Measurements from ENCODE around the gene RAB40AL.
"Not testable (repeated sequence)": the region's sequence is repeated elsewhere in the genome, so short reads cannot be mapped to it uniquely, and the experiment has no call there.

The RAB40AL gene, protein sequence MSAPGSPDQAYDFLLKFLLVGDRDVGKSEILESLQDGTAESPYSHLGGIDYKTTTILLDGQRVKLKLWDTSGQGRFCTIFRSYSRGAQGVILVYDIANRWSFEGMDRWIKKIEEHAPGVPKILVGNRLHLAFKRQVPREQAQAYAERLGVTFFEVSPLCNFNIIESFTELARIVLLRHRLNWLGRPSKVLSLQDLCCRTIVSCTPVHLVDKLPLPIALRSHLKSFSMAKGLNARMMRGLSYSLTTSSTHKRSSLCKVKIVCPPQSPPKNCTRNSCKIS

GRCh38 chrX:102936972-102937371 is at the start of gene RAB40AL:
Gene RAB40AL, plus strand, starts transcription at chrX:102937272. Its CDS starts 47 bp downstream, at chrX:102937319.
- FAIRE-seq: not testable (repeated sequence)

GRCh38 chrX:102887687-102888086 is 49.4 kb upstream of the RAB40AL start:
- FAIRE-seq: no peak

DNA sequence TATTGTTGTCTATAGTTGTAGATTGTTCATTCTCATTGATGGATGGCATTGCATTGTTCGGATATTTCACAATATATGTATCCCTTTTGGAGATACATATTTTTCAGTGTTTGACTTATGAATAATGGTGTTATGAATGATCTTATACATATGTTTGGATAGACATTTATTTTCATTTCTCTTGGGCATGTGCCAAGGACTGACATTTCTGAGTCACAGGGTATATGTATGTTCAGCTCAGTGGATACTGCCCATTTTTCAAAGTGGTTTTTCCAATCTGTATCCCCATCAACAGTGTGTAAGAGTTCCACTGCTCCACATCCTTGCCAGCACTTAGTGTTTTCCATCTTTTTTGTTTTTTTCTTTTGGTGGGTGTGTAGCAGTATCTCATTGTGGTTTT is 45.0 kb upstream of the RAB40AL start:
- FAIRE-seq: no peak

GRCh38 chrX:102899940-102900916 is 36.8 kb upstream of the RAB40AL start:
- no peak for FAIRE-seq

DNA sequence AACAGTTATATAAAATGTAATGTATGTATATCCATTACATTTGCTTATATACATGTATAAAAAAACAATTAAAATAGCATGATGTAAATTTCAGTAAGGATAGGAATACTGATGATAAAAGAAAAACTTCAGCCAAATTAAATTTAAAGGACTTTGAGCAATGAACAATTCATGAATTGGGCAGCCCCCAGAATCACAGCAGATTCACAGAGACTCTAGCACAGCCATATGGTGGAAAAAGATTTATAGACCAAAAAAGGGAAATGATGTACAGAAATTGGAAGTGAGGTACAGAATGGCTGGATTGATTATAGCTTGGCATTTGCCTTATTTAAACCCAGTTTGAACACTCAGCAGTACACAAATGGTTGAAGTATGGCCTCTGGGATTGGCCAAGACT is 34.7 kb upstream of the RAB40AL start:
- no peak for FAIRE-seq

GRCh38 chrX:102930990-102931756 is 5.9 kb upstream of the RAB40AL start:
- FAIRE-seq: no peak

DNA sequence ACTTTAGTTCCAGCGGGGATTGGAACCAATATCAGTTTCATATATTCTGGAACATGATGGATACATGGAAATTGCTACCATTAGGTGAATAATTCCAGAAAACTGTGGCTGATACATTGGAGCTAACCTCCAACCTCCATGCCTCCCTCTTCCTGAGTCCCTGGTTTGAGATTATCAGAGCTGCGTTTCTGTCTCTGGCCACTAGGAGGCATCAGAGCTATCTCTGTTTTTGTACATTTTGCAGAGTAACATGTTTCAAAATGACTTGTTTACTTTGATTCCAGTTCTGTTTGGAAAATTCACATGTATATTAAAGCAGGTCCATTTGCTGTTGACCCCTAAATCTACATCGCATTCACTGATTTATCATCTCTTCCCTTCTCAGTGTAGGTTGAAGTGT is 2.4 kb upstream of the RAB40AL start:
- FAIRE-seq: no peak

DNA sequence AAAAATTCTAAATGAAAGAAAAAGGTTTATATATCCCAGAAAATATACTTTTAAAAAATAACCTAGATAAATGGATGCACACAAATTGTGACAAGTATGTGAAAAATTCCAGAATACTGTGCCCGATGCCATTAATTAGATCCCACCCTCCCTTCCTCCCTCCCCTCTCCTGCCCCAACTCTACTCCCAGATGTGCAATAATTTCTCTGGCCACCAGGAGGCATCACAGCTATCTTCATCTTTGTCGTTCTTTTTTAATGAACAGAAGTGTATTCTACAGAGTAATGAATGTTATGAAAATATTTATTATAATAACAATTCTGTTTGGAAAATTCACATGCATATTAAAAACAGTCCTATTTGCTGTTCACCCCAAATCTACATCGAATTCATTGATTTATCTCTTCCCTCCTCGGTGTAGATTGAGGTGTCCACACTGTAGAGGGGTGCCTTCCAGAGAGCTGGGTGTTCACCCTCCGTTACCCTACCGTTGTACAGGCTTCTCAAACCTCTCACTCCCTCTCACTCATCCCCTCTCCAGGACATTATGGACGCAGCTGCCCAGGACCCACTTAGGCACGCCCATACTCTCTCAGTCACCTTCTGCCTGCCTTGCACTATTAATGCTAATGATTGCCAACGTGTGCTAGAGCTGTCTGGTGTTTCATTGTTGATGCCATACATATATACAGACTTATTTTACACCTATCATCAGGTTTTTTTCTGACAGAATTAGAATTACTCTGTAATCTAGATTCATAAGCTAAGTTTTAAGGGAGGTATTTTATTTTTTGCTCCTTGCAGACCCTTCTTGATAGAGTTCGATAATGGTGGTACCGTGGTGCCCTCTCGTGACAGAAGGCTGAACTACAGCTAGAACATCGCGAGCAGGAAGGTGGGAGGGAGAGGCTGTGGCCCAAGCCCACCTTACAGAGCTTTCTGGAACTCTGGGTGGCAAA is 14.1 kb downstream of the RAB40AL start:
- FAIRE-seq: no peak

DNA sequence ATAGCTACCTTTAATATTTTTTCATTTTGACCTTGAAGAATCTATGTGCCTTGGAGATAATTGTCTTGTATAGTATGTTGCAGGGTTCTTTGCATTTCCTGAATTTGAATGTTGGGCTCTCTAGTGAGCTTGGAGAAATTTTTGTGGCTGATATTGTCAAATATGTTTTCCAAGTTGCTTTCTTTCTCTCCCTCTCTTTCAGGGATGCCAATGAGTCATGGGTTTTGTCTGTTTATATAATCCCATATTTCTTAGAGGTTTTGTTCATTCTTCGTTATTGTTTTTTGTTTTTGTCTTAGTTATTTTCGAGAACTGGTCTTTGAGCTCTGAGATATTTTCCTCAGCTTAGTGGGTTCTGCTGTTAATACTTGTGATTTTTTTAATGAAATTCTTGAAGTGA is 20.7 kb downstream of the RAB40AL start:
- FAIRE-seq: no peak

DNA sequence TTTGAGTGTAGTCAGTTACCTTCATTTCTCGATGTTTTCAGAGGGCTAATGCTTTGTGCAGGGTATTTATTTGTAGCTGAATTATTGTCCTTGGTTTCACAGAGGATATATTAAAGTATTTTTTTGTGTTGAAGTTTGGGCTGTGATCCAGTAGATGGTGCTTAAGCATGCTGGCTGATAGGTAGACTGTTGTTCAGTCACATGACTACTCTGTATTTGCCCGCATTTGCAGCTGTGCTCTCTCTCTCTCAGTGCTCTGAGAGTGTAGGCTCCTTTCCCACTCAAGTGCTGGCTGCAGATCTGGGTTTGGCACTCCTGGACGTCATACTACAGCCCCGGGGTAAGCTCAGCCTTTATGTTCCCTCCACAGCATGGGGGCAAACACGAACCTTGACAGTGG is 21.7 kb downstream of the RAB40AL start:
- no peak for FAIRE-seq

DNA sequence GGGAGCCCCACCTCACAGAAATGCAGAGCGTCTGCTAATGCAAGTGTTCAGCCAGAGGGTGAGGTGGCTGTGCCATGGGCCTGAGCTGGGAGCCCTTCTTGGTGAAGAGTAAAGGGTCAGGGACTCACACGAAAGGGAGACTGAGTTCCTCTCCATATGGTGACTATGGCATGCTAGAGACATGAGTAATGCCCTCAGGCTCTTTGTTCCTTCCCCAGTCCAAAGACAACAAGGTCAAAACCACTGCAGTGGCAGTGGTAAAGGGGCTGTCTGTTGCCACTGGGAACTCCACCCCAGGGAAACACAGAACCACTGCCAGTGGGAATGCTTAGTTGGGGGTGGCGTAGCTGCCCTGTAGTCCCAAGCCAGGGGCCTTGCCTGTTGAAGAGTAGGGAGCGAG is 22.4 kb downstream of the RAB40AL start:
- no peak for FAIRE-seq

DNA sequence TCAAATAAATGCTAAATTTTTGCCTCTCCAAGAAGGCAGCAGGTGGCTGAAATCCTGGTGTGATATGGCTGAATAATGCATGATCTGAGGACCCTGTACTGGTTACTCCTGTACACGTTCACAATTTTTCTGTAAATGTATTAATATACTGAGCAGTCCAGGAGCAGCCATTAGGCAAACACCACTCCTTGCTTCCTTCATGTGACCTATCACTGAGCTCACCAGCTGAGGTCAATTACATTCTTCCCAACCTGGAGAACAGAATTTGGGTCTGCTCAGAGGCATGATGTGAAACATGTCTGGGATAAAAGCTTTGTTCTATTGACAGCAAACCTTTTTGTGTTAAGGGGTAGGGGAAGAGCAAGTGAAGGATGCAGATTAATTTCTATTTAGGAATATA is 26.9 kb downstream of the RAB40AL start:
- no peak for FAIRE-seq

DNA sequence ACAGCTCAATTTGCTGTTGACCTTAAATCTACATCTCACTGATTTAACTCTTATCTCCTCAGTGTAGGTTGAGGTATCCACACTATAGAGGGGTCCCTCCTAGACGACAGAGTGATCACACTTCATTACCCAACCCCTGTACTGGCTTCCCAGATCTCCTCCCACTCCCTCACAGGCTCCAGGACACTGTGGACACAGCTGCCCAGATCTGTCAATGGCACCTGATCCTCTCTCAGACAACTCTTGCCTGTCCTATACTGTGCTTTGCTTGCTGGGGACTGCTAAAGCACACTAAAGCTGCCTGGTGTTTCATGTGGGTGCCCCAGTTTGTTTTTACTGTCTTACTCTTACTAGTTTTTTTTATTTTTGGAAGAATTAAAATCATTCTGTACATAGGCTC is 27.9 kb downstream of the RAB40AL start:
- no peak for FAIRE-seq

- no peak for FAIRE-seq
Measured at GRCh38 chrX:102966701-102967100, 29.6 kb downstream of the RAB40AL start.

GRCh38 chrX:102968216-102968615 is 31.1 kb downstream of the RAB40AL start:
- no peak for FAIRE-seq

DNA sequence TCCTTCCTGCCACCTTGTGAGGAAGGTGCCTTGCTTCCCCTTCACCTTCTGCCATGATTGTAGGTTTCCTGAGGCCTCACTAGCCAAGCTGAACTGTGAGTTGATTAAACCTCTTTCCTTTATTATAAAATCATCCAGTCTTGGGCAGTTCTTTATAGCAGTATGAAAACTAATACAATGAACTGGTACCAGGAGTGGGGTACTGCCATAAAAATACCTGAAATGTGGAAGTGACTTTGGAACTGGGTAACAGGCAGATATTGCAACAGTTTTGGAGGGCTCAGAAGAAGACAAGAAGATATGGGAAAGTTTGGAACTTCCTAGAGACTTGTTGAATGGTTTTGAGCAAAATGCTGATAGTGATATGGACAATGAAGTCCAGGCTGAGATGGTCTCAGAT is 34.5 kb downstream of the RAB40AL start:
- not testable (repeated sequence) for FAIRE-seq

GRCh38 chrX:102975016-102975415 is 37.9 kb downstream of the RAB40AL start:
- FAIRE-seq: no peak

- FAIRE-seq: no peak
Measured at GRCh38 chrX:102976286-102976685, 39.2 kb downstream of the RAB40AL start.

DNA sequence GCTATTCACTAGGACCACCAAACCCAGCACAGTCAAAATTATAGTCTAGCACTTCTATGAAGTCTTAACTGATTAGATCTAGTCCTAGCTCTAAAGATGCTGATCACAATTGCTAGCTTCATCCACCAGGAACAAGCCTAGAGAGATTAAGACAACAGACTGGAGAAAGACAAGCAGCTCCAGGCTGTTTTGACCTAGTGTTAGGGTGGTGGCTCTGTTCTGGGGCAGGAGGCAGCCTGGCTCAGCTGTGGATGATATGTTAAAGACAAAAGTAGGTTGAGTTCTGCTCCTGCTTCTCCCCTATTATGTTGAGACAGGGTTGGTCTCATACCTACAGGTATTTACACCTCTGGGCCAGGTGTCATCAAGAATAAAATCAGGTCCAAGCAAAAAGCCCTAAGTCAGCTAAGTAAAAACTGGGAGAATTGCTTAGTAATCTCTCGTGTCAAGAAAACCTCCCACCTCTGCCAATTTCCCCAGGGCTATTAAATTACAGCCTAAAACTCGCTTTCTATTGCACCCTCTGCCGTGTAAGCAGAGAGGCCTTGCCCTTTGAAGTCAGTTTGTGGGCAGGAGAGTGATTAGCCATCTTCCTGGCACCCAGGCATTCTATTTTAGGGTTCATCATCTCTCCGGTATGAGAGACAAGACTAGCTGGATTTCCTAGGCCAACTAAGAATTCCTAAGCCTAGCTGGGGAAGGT is 39.9 kb downstream of the RAB40AL start:
- no peak for FAIRE-seq

DNA sequence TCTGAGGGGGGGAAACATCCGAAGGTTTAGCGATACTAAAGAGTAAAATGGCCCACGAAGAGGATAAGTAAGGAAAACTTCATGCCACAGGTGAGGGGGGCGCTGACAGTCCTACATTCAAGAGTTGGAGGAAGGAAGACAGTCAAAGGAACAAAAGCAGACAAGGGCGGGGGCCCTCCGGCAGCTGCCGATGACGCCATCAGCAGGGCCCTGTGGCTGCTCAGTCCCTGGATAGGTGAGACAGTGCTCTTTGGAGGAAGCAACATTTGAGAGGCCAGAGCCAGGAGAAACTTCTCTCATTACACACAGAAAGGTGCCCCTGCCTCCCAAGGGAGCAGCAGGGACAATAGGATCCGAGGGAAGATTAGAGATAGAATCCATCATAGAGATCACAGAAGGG is 41.5 kb downstream of the RAB40AL start:
- FAIRE-seq: no peak

- FAIRE-seq: no peak
Measured at GRCh38 chrX:102979536-102979935, 42.5 kb downstream of the RAB40AL start.

Data from endometrium (tissue), 2 donors.